HepG2 (cell line): ENCODE measurements around the gene HMGN4. TPM values are rescaled to one million over a fixed set of nuclear protein-coding genes. Genes with fewer than 3 reads are reported as not detected.

Experiments
- CREB3 ChIP-seq: sonication (generic); formaldehyde crosslinking; IDR thresholded peaks from 2 replicates; pipeline ENCODE4 v1.5.0; 2020; ENCODE audit warnings: missing genetic modification reagents
- GPBP1L1 ChIP-seq: sonication (generic); formaldehyde crosslinking; IDR thresholded peaks from 2 replicates; pipeline ENCODE4 v1.5.0; 2020; ENCODE audit warnings: mild to moderate bottlenecking, missing genetic modification reagents
- JARID2 ChIP-seq: sonication (generic); formaldehyde crosslinking; IDR thresholded peaks from 2 replicates; pipeline ENCODE4 v1.8.1; 2023; ENCODE audit warnings: missing genetic modification reagents, inconsistent platforms; ENCODE audit not compliant: insufficient replicate concordance
- KAT8 ChIP-seq: IDR thresholded peaks from 2 replicates; pipeline ENCODE4 v1.6.1; 2016; ENCODE audit warnings: missing genetic modification reagents, missing compliant biosample characterization
- KLF11 ChIP-seq: IDR thresholded peaks from 2 replicates; pipeline ENCODE4 v1.6.1; 2016; ENCODE audit warnings: missing compliant biosample characterization
- NPAS2 ChIP-seq: sonication (generic); formaldehyde crosslinking; IDR thresholded peaks from 2 replicates; pipeline ENCODE4 v1.8.0; 2022; ENCODE audit warnings: mild to moderate bottlenecking, missing genetic modification reagents, borderline replicate concordance
- PHB2 ChIP-seq: fragments of 450-650 bp; IDR thresholded peaks from 2 replicates; pipeline ENCODE4 v1.6.1; 2018; ENCODE audit not compliant: partially characterized antibody
- POGZ ChIP-seq: sonication (generic); formaldehyde crosslinking; IDR thresholded peaks from 2 replicates; pipeline ENCODE4 v1.4.0; 2020; ENCODE audit warnings: mild to moderate bottlenecking, missing genetic modification reagents
- ZFP90 ChIP-seq: sonication (generic); formaldehyde crosslinking; IDR thresholded peaks from 2 replicates; pipeline ENCODE4 v1.8.0; 2022; ENCODE audit warnings: missing genetic modification reagents, mild to moderate bottlenecking, inconsistent platforms, borderline replicate concordance
- ZNF225 ChIP-seq: sonication (generic); formaldehyde crosslinking; IDR thresholded peaks from 2 replicates; pipeline ENCODE4 v1.4.0; 2020; ENCODE audit warnings: mild to moderate bottlenecking, missing genetic modification reagents
- ZNF318 ChIP-seq: sonication (generic); formaldehyde crosslinking; IDR thresholded peaks from 2 replicates; pipeline ENCODE4 v1.4.0; 2020; ENCODE audit warnings: mild to moderate bottlenecking, missing genetic modification reagents
- ZNF337 ChIP-seq: sonication (generic); formaldehyde crosslinking; IDR thresholded peaks from 2 replicates; pipeline ENCODE4 v1.5.1; 2020; ENCODE audit warnings: missing genetic modification reagents, low read depth, mild to moderate bottlenecking, borderline replicate concordance
- ZNF350 ChIP-seq: sonication (generic); formaldehyde crosslinking; IDR thresholded peaks from 2 replicates; pipeline ENCODE4 v1.4.0; 2020; ENCODE audit warnings: mild to moderate bottlenecking, low read depth, missing genetic modification reagents, borderline replicate concordance
- ZNF556 ChIP-seq: sonication (generic); formaldehyde crosslinking; IDR thresholded peaks from 2 replicates; pipeline ENCODE4 v1.4.0; 2020; ENCODE audit warnings: mild to moderate bottlenecking, missing genetic modification reagents, borderline replicate concordance
- ZNF569 ChIP-seq: sonication (generic); formaldehyde crosslinking; IDR thresholded peaks from 2 replicates; pipeline ENCODE4 v1.5.0; 2020; ENCODE audit warnings: mild to moderate bottlenecking, missing genetic modification reagents, moderate library complexity, borderline replicate concordance
- ZNF674 ChIP-seq: sonication (generic); formaldehyde crosslinking; IDR thresholded peaks from 2 replicates; pipeline ENCODE4 v1.5.0; 2020; ENCODE audit warnings: low read depth, mild to moderate bottlenecking, missing genetic modification reagents
- ZNF724P ChIP-seq: sonication (generic); formaldehyde crosslinking; IDR thresholded peaks from 2 replicates; pipeline ENCODE4 v1.8.0; 2022; ENCODE audit warnings: missing genetic modification reagents, borderline replicate concordance
- ZNF878 ChIP-seq: sonication (generic); formaldehyde crosslinking; IDR thresholded peaks from 2 replicates; pipeline ENCODE4 v1.8.1; 2023; ENCODE audit warnings: mild to moderate bottlenecking, missing genetic modification reagents, moderate library complexity
- polyA plus RNA-seq, 8 experiments: library from polyadenylated mRNA; depleted of rRNA in 3 of 8; stranded (reverse) in 7 of 8; unstranded in 1 of 8; fragments of >200 nt; fragmentation: Illumina TruSeq in 4 of 8; extraction: Trizol in 4 of 8; gene quantifications; 2 replicates each; pipeline versions ENCODE4 v1.2.1 to v1.2.3, GENCODE V29; 2011 to 2016; ENCODE audit warnings: low read depth in 4 of 8, missing spikeins in 1 of 8, mixed read lengths in 1 of 8; ENCODE audit not compliant: insufficient read depth in 1 of 8
- total RNA-seq, 5 experiments: library from RNA; depleted of rRNA; stranded (reverse); fragments of >200 nt; fragmentation: Illumina TruSeq; extraction: Trizol; gene quantifications; 2 replicates each; pipeline ENCODE4 v1.2.3, GENCODE V29; 2016; ENCODE audit warnings: low read depth in 1 of 5

HMGN4 gene
- total and polyA plus RNA-seq, 2 of the 13 experiments (the other 11 are each of a cell fraction or from before 2014, with no cell fraction given), result 39.9 to 52.1 TPM

- TF ChIP-seq KAT8 (CRISPR knock-in tag), result peak; percentile 85
- no peak for TF ChIP-seq ZNF318 (CRISPR knock-in tag)
- no peak for TF ChIP-seq NPAS2 (CRISPR knock-in tag)
- TF ChIP-seq GPBP1L1 (CRISPR knock-in tag), result no peak
- no peak for TF ChIP-seq ZNF569 (CRISPR knock-in tag)
- no peak for TF ChIP-seq CREB3 (CRISPR knock-in tag)
- no peak; the same call in 1 of the 2 replicates for TF ChIP-seq ZNF225 (CRISPR knock-in tag)
- peak; percentile 95 for TF ChIP-seq ZNF878 (CRISPR knock-in tag)
- TF ChIP-seq ZFP90 (CRISPR knock-in tag), result no peak; the same call in 1 of the 2 replicates
- TF ChIP-seq ZNF674 (CRISPR knock-in tag), result no peak
- peak; percentile 90 for TF ChIP-seq ZNF350
- TF ChIP-seq ZNF724P, result no peak
- TF ChIP-seq ZNF337 (CRISPR knock-in tag), result no peak
- TF ChIP-seq POGZ, result peak; percentile 69
- no peak for TF ChIP-seq JARID2
- no peak for TF ChIP-seq PHB2
- TF ChIP-seq ZNF556 (CRISPR knock-in tag), result peak; percentile 49
- TF ChIP-seq KLF11, result no peak; the same call in none of the 2 replicates
Measured at GRCh38 chr6:26571592-26572296, 33.6 kb downstream of the HMGN4 start (continued).
